ENCODE results near the gene LSM14B. TPM values are rescaled to one million over a fixed set of nuclear protein-coding genes. Genes with fewer than 3 reads are reported as not detected.
A peak's percentile ranks its signal among the peaks of the same experiment; 100 is the strongest.
"Not testable (repeated sequence)": the region's sequence is repeated elsewhere in the genome, so short reads cannot be mapped to it uniquely, and the experiment has no call there.

LSM14B gene
- total RNA-seq, 1 experiment from 2014 or later, result 76.9 TPM

- CTCF ChIA-PET, result no interaction called here
- H3K9me3 Mint-ChIP-seq (ENCODE audit: low read depth, unreplicated experiment), result no peaks in the 10 kb centered on the region
- no peak overlapping the region for H3K27ac Mint-ChIP-seq (ENCODE audit: unreplicated experiment)
- H3K4me1 Mint-ChIP-seq (ENCODE audit: low read depth, unreplicated experiment), result no peaks in the 10 kb centered on the region
- no peak for DNase-seq
- H3K27me3 Mint-ChIP-seq (ENCODE audit: unreplicated experiment), result peaks cover 15% of the 10 kb centered on the region
- intact Hi-C loops (cut with micrococcal nuclease; ENCODE audit: unreplicated experiment), result no loop called here
- no peak overlapping the region for H3K4me3 Mint-ChIP-seq (ENCODE audit: low read depth, unreplicated experiment)
- TF ChIP-seq CTCF (IDR thresholded peaks at IDR 0.05; ENCODE audit: unreplicated experiment), result no peak
- H3K36me3 Mint-ChIP-seq (ENCODE audit: insufficient read depth, unreplicated experiment), result no peaks in the 10 kb centered on the region
- no TSS peak for BruUV-seq (replicated peaks)
These were observed 39.0 kb upstream of the LSM14B start for GRCh38 chr20:62083312-62083711.

- CTCF ChIA-PET; intact Hi-C loops (cut with micrococcal nuclease; ENCODE audit: unreplicated experiment); H3K4me1 Mint-ChIP-seq (ENCODE audit: low read depth, unreplicated experiment); H3K27ac Mint-ChIP-seq (ENCODE audit: unreplicated experiment); DNase-seq; H3K4me3 Mint-ChIP-seq (ENCODE audit: low read depth, unreplicated experiment); H3K9me3 Mint-ChIP-seq (ENCODE audit: low read depth, unreplicated experiment); H3K36me3 Mint-ChIP-seq (ENCODE audit: insufficient read depth, unreplicated experiment); BruUV-seq (replicated peaks): not testable (repeated sequence)
- peaks cover 15% of the 10 kb centered on the region for H3K27me3 Mint-ChIP-seq (ENCODE audit: unreplicated experiment)
These were observed 38.1 kb upstream of the LSM14B start for GRCh38 chr20:62084224-62084623.

- no peak for DNase-seq
- Mint-ChIP-seq H3K9me3 (ENCODE audit: low read depth, unreplicated experiment) (no peaks in the 10 kb centered on the region), H3K27me3 (ENCODE audit: unreplicated experiment) (peaks cover 15% of the 10 kb centered on the region), H3K4me3 (ENCODE audit: low read depth, unreplicated experiment) (no peak overlapping the region), H3K4me1 (ENCODE audit: low read depth, unreplicated experiment) (no peaks in the 10 kb centered on the region), H3K27ac (ENCODE audit: unreplicated experiment) (no peak overlapping the region), H3K36me3 (ENCODE audit: insufficient read depth, unreplicated experiment) (no peaks in the 10 kb centered on the region)
- no TSS peak for BruUV-seq (replicated peaks)
- CTCF ChIA-PET, result interaction anchor here (0.7 kb wide), 1 partner anchor 86 kb away, joined by 3 read pairs; no protein-coding TSS in a partner anchor
- TF ChIP-seq CTCF (IDR thresholded peaks at IDR 0.05; ENCODE audit: unreplicated experiment), result no peak
- intact Hi-C loops (cut with micrococcal nuclease; ENCODE audit: unreplicated experiment), result no loop called here
These were observed 37.1 kb upstream of the LSM14B start for GRCh38 chr20:62085206-62085605.

- peaks cover 6% of the 10 kb centered on the region for H3K9me3 Mint-ChIP-seq (ENCODE audit: low read depth, unreplicated experiment)
- DNase-seq, result peak; percentile 20
- H3K27me3 Mint-ChIP-seq (ENCODE audit: unreplicated experiment), result peaks cover 19% of the 10 kb centered on the region
- intact Hi-C loops (cut with micrococcal nuclease; ENCODE audit: unreplicated experiment), result no loop called here
- no peaks in the 10 kb centered on the region for H3K36me3 Mint-ChIP-seq (ENCODE audit: insufficient read depth, unreplicated experiment)
- H3K4me1 Mint-ChIP-seq (ENCODE audit: low read depth, unreplicated experiment), result no peaks in the 10 kb centered on the region
- BruUV-seq (replicated peaks), result no TSS peak
- no peak overlapping the region for H3K27ac Mint-ChIP-seq (ENCODE audit: unreplicated experiment)
- CTCF ChIA-PET, result no interaction called here
- no peak for TF ChIP-seq CTCF (IDR thresholded peaks at IDR 0.05; ENCODE audit: unreplicated experiment)
- H3K4me3 Mint-ChIP-seq (ENCODE audit: low read depth, unreplicated experiment), result no peak overlapping the region
These were observed 35.0 kb upstream of the LSM14B start for GRCh38 chr20:62087227-62087626.

GRCh38 chr20:62087632-62088031, 34.6 kb upstream of the LSM14B start:
- no peaks in the 10 kb centered on the region for H3K4me1 Mint-ChIP-seq (ENCODE audit: low read depth, unreplicated experiment)
- no peak for TF ChIP-seq CTCF (IDR thresholded peaks at IDR 0.05; ENCODE audit: unreplicated experiment)
- H3K27me3 Mint-ChIP-seq (ENCODE audit: unreplicated experiment), result peaks cover 21% of the 10 kb centered on the region
- no peaks in the 10 kb centered on the region for H3K36me3 Mint-ChIP-seq (ENCODE audit: insufficient read depth, unreplicated experiment)
- no peak for DNase-seq
- H3K9me3 Mint-ChIP-seq (ENCODE audit: low read depth, unreplicated experiment), result peaks cover 6% of the 10 kb centered on the region
- no peak overlapping the region for H3K4me3 Mint-ChIP-seq (ENCODE audit: low read depth, unreplicated experiment)
- no TSS peak for BruUV-seq (replicated peaks)
- CTCF ChIA-PET, result no interaction called here
- H3K27ac Mint-ChIP-seq (ENCODE audit: unreplicated experiment), result no peak overlapping the region
- intact Hi-C loops (cut with micrococcal nuclease; ENCODE audit: unreplicated experiment), result no loop called here

All from Calu3 (cell line).